Mesendoderm (in vitro differentiated cells): ENCODE measurements around the gene SLC16A2.

Experiments
- DNase-seq: peaks from one replicate; pipeline ENCODE4 v3.0.0; 2013
- H2AK5ac ChIP-seq: 2 replicates; pipeline ENCODE4 v1.6.1; 2013; ENCODE audit warnings: low read length, inconsistent platforms
- H2BK120ac ChIP-seq: 2 replicates; pipeline ENCODE4 v1.6.1; 2013; ENCODE audit warnings: low read depth, mild to moderate bottlenecking, low read length, moderate library complexity, mixed read lengths
- H2BK15ac ChIP-seq: replicated peaks from 2 replicates; pipeline ENCODE4 v1.6.1; 2013; ENCODE audit warnings: low read depth, mild to moderate bottlenecking, moderate library complexity
- H2BK5ac ChIP-seq: 2 replicates; pipeline ENCODE4 v1.6.1; 2013; ENCODE audit warnings: low read length, inconsistent platforms
- H3K18ac ChIP-seq: 2 replicates; pipeline ENCODE4 v1.6.1; 2013; ENCODE audit warnings: mild to moderate bottlenecking, low read length, mixed read lengths
- H3K23ac ChIP-seq: one replicate; pipeline ENCODE4 v1.6.1; 2013; ENCODE audit warnings: low read length
- H3K27ac ChIP-seq: 2 replicates; pipeline ENCODE4 v1.5.1; 2013; ENCODE audit warnings: low read depth, mild to moderate bottlenecking, inconsistent platforms, low read length, moderate library complexity
- H3K27me3 ChIP-seq: 2 replicates; pipeline ENCODE4 v1.6.1; 2013; ENCODE audit warnings: low read length, control low read depth, mild to moderate bottlenecking, inconsistent platforms; ENCODE audit not compliant: insufficient read depth, poor library complexity
- H3K36me3 ChIP-seq: 2 replicates; pipeline ENCODE4 v1.6.1; 2013; ENCODE audit warnings: low read length, inconsistent platforms; ENCODE audit not compliant: control insufficient read depth, insufficient read depth
- H3K4ac ChIP-seq: one replicate; pipeline ENCODE4 v1.6.1; 2013; ENCODE audit warnings: low read depth, mild to moderate bottlenecking, low read length, moderate library complexity
- H3K4me1 ChIP-seq: 2 replicates; pipeline ENCODE4 v1.6.1; 2013; ENCODE audit warnings: low read depth, low read length, inconsistent platforms; ENCODE audit not compliant: control insufficient read depth
- H3K4me2 ChIP-seq: 2 replicates; pipeline ENCODE4 v1.6.1; 2013; ENCODE audit warnings: low read length
- H3K4me3 ChIP-seq: 2 replicates; pipeline ENCODE4 v1.5.1; 2013; ENCODE audit warnings: mild to moderate bottlenecking, low read length
- H3K56ac ChIP-seq: one replicate; pipeline ENCODE4 v1.6.1; 2013; ENCODE audit warnings: low read length
- H3K79me1 ChIP-seq: 2 replicates; pipeline ENCODE4 v1.6.1; 2013; ENCODE audit warnings: low read length, inconsistent platforms
- H3K79me2 ChIP-seq: 2 replicates; pipeline ENCODE4 v1.6.1; 2013; ENCODE audit warnings: mild to moderate bottlenecking, low read length; ENCODE audit not compliant: control insufficient read depth, insufficient read depth
- H3K9ac ChIP-seq: 2 replicates; pipeline ENCODE4 v1.6.1; 2013; ENCODE audit warnings: low read length, inconsistent platforms
- H4K5ac ChIP-seq: one replicate; pipeline ENCODE4 v1.6.1; 2013; ENCODE audit warnings: low read length
- H4K8ac ChIP-seq: one replicate; pipeline ENCODE4 v1.6.1; 2013; ENCODE audit warnings: low read depth, mild to moderate bottlenecking, control low read depth, low read length, moderate library complexity
- WGBS: extraction: QIAGEN DNeasy Blood & Tissue Kit; methylation state at CpG from one replicate; pipeline ENCODE4 v1.1.7; 2013; ENCODE audit warnings: low lambda C conversion rate, missing lambda C conversion rate; ENCODE audit not compliant: insufficient coverage; ENCODE audit errors: extremely low coverage; 5-methylcytosine and 5-hydroxymethylcytosine counted together

Gene SLC16A2

DNA sequence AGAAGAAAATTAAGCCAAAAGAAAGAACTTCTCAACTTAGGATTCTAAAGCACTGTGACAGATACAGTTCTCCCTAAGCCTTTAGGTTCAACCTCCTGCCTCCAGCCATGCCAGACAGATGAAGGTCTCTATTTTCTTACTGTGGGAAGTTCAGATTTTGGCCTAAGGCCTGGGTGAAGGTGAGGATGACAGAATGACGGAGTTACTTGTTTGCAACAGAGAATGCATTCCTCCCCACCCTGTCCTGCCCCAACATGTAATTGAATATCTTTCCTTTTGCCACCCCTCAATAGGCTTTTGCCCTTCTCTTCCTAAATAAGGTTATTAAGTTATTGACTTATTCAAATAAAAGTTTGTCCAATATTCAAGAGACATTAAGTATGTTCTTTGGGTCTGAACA, 25.6 kb downstream of the SLC16A2 start:
- H3K18ac ChIP-seq, result no peak overlapping the region
- no peaks in the 10 kb centered on the region for H3K27me3 ChIP-seq
- H2AK5ac ChIP-seq, result no peak overlapping the region
- no peak overlapping the region for H3K23ac ChIP-seq
- no peak overlapping the region for H4K8ac ChIP-seq
- H3K4me1 ChIP-seq, result no peaks in the 10 kb centered on the region
- no peak overlapping the region for H3K27ac ChIP-seq
- H3K79me2 ChIP-seq, result no peaks in the 10 kb centered on the region
- no peaks in the 10 kb centered on the region for H3K79me1 ChIP-seq
- H3K36me3 ChIP-seq, result no peaks in the 10 kb centered on the region
- H3K4ac ChIP-seq, result no peak overlapping the region
- no peak overlapping the region for H2BK15ac ChIP-seq
- H2BK120ac ChIP-seq, result no peak overlapping the region
- H2BK5ac ChIP-seq, result no peak overlapping the region
- H3K4me3 ChIP-seq, result no peak overlapping the region
- DNase-seq, result no peak
- H3K4me2 ChIP-seq, result no peak overlapping the region
- no peak overlapping the region for H3K56ac ChIP-seq
- WGBS, result no CpG with 5 or more reads among the region's 1 CpG
- H4K5ac ChIP-seq, result no peak overlapping the region
- no peak overlapping the region for H3K9ac ChIP-seq

DNA sequence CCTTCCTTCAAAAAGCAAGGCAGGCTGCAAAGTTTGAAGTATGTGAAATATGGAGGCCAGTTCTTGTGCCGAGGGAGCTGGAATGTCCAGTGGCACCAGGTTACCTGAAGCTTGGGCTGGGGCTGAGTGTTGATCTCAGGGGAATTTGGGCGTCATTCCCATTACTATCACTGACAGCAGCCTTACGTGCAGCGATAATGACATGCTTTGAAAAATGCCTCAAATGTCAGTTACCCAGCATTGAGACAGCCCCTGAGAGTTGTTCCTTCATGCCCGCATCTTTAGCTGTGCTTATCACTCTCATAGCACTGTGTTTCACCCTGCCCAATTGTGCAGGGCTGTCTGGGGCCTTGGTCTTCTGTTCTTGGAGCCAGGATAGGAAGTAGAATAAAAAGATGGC, 27.4 kb downstream of the SLC16A2 start:
- H3K27ac ChIP-seq, result no peak overlapping the region
- H4K8ac ChIP-seq, result no peak overlapping the region
- H4K5ac ChIP-seq, result no peak overlapping the region
- H3K4ac ChIP-seq, result no peak overlapping the region
- no peak overlapping the region for H2BK120ac ChIP-seq
- H3K79me2 ChIP-seq, result no peaks in the 10 kb centered on the region
- no peak overlapping the region for H3K23ac ChIP-seq
- H2BK15ac ChIP-seq, result no peak overlapping the region
- H3K27me3 ChIP-seq, result no peaks in the 10 kb centered on the region
- H3K36me3 ChIP-seq, result no peaks in the 10 kb centered on the region
- WGBS, result no CpG with 5 or more reads among the region's 5 CpGs
- DNase-seq, result no peak
- no peaks in the 10 kb centered on the region for H3K4me1 ChIP-seq
- no peak overlapping the region for H3K9ac ChIP-seq
- no peak overlapping the region for H2BK5ac ChIP-seq
- no peak overlapping the region for H3K4me2 ChIP-seq
- H3K56ac ChIP-seq, result no peak overlapping the region
- H3K18ac ChIP-seq, result no peak overlapping the region
- no peak overlapping the region for H2AK5ac ChIP-seq
- no peak overlapping the region for H3K4me3 ChIP-seq
- no peaks in the 10 kb centered on the region for H3K79me1 ChIP-seq

DNA sequence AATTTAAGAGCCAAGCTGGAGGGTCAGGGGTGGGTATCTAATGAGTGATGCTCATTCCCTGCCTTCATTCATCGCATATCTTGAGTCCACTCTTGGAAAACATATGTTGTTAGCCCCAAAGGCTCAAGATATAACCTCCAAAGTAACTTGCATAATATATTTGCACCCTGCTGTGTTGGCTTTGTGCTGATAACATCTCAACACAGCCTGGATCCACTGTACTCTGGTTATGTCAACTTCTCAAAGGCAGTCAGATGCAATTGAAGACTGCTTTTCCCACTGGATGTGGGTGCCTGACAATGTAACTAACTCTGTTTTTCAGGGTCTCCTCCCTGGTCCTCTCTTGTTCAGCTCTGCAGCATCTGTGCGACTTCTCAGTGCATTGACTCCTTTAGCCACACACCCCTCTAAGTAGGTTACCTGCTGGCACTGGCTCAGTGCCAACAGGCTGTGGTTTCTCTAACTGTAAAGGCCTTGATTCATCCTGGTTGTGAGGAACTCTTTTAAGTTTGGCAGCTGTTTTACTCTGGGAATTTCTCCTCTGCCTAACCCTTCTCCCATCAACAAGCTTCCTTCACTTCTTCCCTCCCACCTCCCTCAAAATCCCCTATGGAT, 28.1 kb downstream of the SLC16A2 start:
- H2BK15ac ChIP-seq, result no peak overlapping the region
- H3K4me1 ChIP-seq, result no peaks in the 10 kb centered on the region
- H3K9ac ChIP-seq, result no peak overlapping the region
- no peak overlapping the region for H3K23ac ChIP-seq
- H3K27ac ChIP-seq, result no peak overlapping the region
- WGBS, result no CpG with 5 or more reads among the region's 2 CpGs
- H3K27me3 ChIP-seq, result no peaks in the 10 kb centered on the region
- no peaks in the 10 kb centered on the region for H3K36me3 ChIP-seq
- H4K8ac ChIP-seq, result no peak overlapping the region
- H4K5ac ChIP-seq, result no peak overlapping the region
- H2BK120ac ChIP-seq, result no peak overlapping the region
- no peaks in the 10 kb centered on the region for H3K79me1 ChIP-seq
- DNase-seq, result no peak
- no peak overlapping the region for H2BK5ac ChIP-seq
- H2AK5ac ChIP-seq, result no peak overlapping the region
- H3K18ac ChIP-seq, result no peak overlapping the region
- H3K56ac ChIP-seq, result no peak overlapping the region
- no peaks in the 10 kb centered on the region for H3K79me2 ChIP-seq
- H3K4ac ChIP-seq, result no peak overlapping the region
- H3K4me2 ChIP-seq, result no peak overlapping the region
- H3K4me3 ChIP-seq, result no peak overlapping the region

DNA sequence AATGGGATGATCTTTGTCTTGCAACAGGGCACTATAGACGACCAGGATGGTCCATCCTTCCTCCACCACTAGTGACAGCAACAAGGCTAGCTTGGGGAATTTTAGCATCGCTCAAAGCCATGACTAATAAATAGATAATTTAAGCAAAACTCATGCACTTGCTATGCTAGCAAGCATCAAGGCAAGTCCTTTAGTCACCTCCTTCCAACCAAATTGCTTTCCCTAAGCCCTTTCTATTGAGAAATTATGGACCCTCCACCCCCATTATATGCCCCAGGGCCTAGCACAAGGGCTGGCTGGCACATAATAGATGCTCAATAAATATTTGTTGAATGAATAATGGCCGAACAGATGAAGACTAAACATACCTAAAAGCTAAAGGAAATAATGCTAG, 28.6 kb downstream of the SLC16A2 start:
- Histone ChIP-seq H2BK15ac (no peak overlapping the region), H3K9ac (no peak overlapping the region), H3K23ac (no peak overlapping the region), H2BK120ac (no peak overlapping the region), H3K27ac (no peak overlapping the region), H3K4me1 (no peaks in the 10 kb centered on the region), H3K4ac (no peak overlapping the region), H3K56ac (no peak overlapping the region), H4K8ac (no peak overlapping the region), H3K79me1 (no peaks in the 10 kb centered on the region), H3K36me3 (no peaks in the 10 kb centered on the region), H4K5ac (no peak overlapping the region), H3K79me2 (no peaks in the 10 kb centered on the region), H3K27me3 (no peaks in the 10 kb centered on the region), H3K4me2 (no peak overlapping the region), H2AK5ac (no peak overlapping the region), H2BK5ac (no peak overlapping the region), H3K18ac (no peak overlapping the region), H3K4me3 (no peak overlapping the region)
- no peak for DNase-seq
- no CpG with 5 or more reads among the region's 3 CpGs for WGBS

DNA sequence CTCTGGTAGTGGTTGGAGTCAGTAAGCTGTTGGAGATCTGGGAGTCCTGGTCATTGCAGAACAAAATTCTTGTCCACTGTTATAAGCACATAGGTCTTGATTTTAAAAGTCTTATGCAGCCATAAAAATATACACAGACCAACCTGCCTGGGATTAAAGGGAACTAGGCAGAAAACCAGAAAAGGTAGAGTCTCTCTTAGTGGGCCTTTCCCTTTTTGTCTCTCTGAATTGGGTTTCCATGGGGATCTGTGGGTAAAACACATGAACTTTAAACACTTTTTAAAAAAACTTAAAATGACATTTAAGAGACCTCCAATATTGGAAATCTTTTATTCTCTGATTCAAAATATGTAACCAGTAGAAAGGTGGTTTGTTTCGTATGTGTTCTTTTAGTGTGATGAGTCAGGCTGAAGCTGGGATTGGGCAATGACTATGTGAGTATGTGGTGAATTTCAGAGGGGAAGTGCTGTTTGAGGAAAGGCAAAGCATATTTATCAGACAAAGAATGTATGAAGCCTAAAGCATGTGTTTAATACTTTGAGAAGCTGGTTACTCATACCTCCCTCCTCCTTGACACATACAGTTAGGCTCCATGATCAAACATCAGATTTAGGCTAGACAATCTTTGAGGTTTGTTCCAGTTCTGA, 29.6 kb downstream of the SLC16A2 start:
- no peak for DNase-seq
- WGBS, result no CpG with 5 or more reads among the region's 1 CpG
- H4K5ac ChIP-seq, result no peak overlapping the region

More for the DNA sequence above, 29.6 kb downstream of the SLC16A2 start:
- Histone ChIP-seq H3K36me3 (no peaks in the 10 kb centered on the region), H3K4me3 (no peak overlapping the region), H3K23ac (no peak overlapping the region), H3K4me1 (no peaks in the 10 kb centered on the region), H3K4ac (no peak overlapping the region), H2BK120ac (no peak overlapping the region), H4K8ac (no peak overlapping the region), H3K27ac (no peak overlapping the region), H3K27me3 (no peaks in the 10 kb centered on the region), H2AK5ac (no peak overlapping the region), H3K79me2 (no peaks in the 10 kb centered on the region), H3K4me2 (no peak overlapping the region), H2BK5ac (no peak overlapping the region), H3K56ac (no peak overlapping the region), H3K18ac (no peak overlapping the region), H3K9ac (no peak overlapping the region), H2BK15ac (no peak overlapping the region), H3K79me1 (no peaks in the 10 kb centered on the region)
